Measurements from ENCODE around the gene AARS1. TPM values are rescaled to one million over a fixed set of nuclear protein-coding genes. Genes with fewer than 3 reads are reported as not detected.

The AARS1 gene
- total and polyA plus RNA-seq, 2 of the 8 experiments (the other 6 are each of a cell fraction or from before 2014, with no cell fraction given), result 130 to 235 TPM

DNA sequence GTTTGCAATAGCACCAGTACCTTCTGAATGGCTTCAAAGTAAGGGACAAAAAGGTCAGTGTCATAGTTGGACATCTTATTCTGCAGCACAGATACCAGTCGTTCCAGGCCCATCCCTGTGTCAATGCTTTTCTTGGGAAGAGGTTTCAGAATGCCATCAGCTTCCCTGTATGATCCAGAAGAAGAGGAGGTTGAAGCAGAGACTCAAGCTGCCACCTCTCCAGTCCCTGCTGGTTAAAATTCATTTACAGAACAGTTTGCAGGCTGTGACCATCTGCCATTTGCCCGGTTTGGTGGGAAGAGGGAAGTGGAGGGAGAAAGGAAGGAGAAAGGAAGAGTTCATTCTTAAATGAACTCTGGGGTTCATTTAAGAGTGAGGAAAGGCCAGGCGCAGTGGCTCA is 19.1 kb downstream of the AARS1 start:
- peaks cover 1 to 5% of the 10 kb centered on the region in 2 experiments for H4K20me1 ChIP-seq (replicated peaks in 1 of 2; ENCODE audit: control insufficient read depth in 1 of 2, insufficient read depth in 2 of 2, low read length in 2 of 2)
- FAIRE-seq (no peak), DNase-seq (ENCODE audit: low read depth in 1 of 2, low spot score in 2 of 2) (no peak)
- H3K4ac ChIP-seq (replicated peaks; ENCODE audit: insufficient read length, low read depth, low read length), result no peak overlapping the region
- H4K5ac ChIP-seq (ENCODE audit: insufficient read length, low read depth, low read length), result no peak overlapping the region
- no peak overlapping the region for H3K9ac ChIP-seq (replicated peaks in 1 of 4; ENCODE audit: extremely low read depth in 1 of 4, low read depth in 3 of 4, low read length in 3 of 4)
- no peak overlapping the region for H3K23ac ChIP-seq (ENCODE audit: insufficient read length)
- no peak overlapping the region for H2AK5ac ChIP-seq (ENCODE audit: low read depth, low read length)
- no peaks in the 10 kb centered on the region for H3K4me1 ChIP-seq (replicated peaks in 1 of 4; ENCODE audit: control insufficient read depth in 3 of 4, insufficient read depth in 4 of 4, low read length in 3 of 4)
- no peak overlapping the region for H2BK5ac ChIP-seq (ENCODE audit: low read depth, low read length)
- H3K4me3 ChIP-seq (ENCODE audit: extremely low read depth in 1 of 4, insufficient read depth in 2 of 4, low read depth in 3 of 4, low read length in 4 of 4), result no peak overlapping the region
- no peak overlapping the region for H4K91ac ChIP-seq (replicated peaks; ENCODE audit: insufficient read length, low read length)
- no peaks in the 10 kb centered on the region for H3K9me3 ChIP-seq (ENCODE audit: insufficient read depth in 2 of 2, low read depth in 1 of 2, low read length in 1 of 2)
- no peak overlapping the region for H3K4me2 ChIP-seq (ENCODE audit: insufficient read depth in 1 of 2, low read depth in 2 of 2, low read length in 2 of 2)
- POLR2A ChIA-PET (ENCODE audit: partially characterized antibody), result interaction anchor here (8.6 to 24.1 kb wide), 2 partner anchors 11 to 14 kb away, joined by 130 to 414 read pairs; partner anchors contain the start of gene AARS1
- no peak overlapping the region for H3K27ac ChIP-seq (ENCODE audit: low read depth, low read length)
- H3K79me2 ChIP-seq (ENCODE audit: control insufficient read depth in 1 of 2, insufficient read depth in 2 of 2, low read length in 2 of 2), result 0 out of 4 replicates have a peak, but pooled peaks cover 0 to 7% of the 10 kb centered on the region in 2 experiments
- no peak overlapping the region for H2AFZ ChIP-seq (ENCODE audit: low read length)
- no peak overlapping the region for H4K8ac ChIP-seq (ENCODE audit: extremely low read depth, insufficient read depth, low read length)
- no peak overlapping the region for H3K18ac ChIP-seq (ENCODE audit: extremely low read depth, low read length)
- no peak overlapping the region for H2BK12ac ChIP-seq (ENCODE audit: low read depth, low read length)
- peaks cover 44 to 96% (median 74%) of the 10 kb centered on the region in 4 experiments for H3K36me3 ChIP-seq (ENCODE audit: control insufficient read depth in 2 of 4, insufficient read depth in 4 of 4, low read length in 3 of 4)
- no peak overlapping the region for H3K14ac ChIP-seq (ENCODE audit: insufficient read length)
- H3K27me3 ChIP-seq (replicated peaks in 1 of 4; ENCODE audit: control insufficient read depth in 3 of 4, extremely low read depth in 1 of 4, insufficient read depth in 3 of 4, low read length in 3 of 4), result no peaks in the 10 kb centered on the region
- H2BK20ac ChIP-seq (ENCODE audit: low read length), result no peak overlapping the region
- no peak overlapping the region for H3K56ac ChIP-seq (replicated peaks; ENCODE audit: insufficient read length, low read depth, low read length)
- H2BK15ac ChIP-seq (ENCODE audit: low read length), result no peak overlapping the region
- H3K79me1 ChIP-seq (ENCODE audit: low read depth, low read length), result no peaks in the 10 kb centered on the region; the same call in none of the 2 replicates
- CTCF ChIA-PET (ENCODE audit: partially characterized antibody), result interaction anchor here (1.6 to 6.9 kb wide), 3 partner anchors 12 to 111 kb away, joined by 3 to 61 read pairs (median 5); partner anchors contain the start of gene EXOSC6
- no peaks in the 10 kb centered on the region for H3K23me2 ChIP-seq (ENCODE audit: low read depth, low read length)
- no peak overlapping the region for H2BK120ac ChIP-seq (replicated peaks; ENCODE audit: low read depth, low read length)
- WGBS, 2 experiments (ENCODE audit: extremely low coverage in 1 of 2, insufficient coverage in 1 of 2, insufficient read length in 1 of 2, insufficient replicate concordance in 2 of 2, low coverage in 1 of 2, low lambda C conversion rate in 2 of 2, missing lambda C conversion rate in 1 of 2), result 95% methylated on average over 3 of the region's 3 CpGs; no CpG with 5 or more reads in 1 of the 2 experiments
- no peak for TF ChIP-seq TAF1 (IDR thresholded peaks at IDR 0.05; ENCODE audit: low read depth, low read length)
- no peak for TF ChIP-seq SP2 (IDR thresholded peaks at IDR 0.05; ENCODE audit: low read length)
- TF ChIP-seq CBX8 (IDR thresholded peaks at IDR 0.05; ENCODE audit: borderline replicate concordance, low read depth, low read length), result no peak
- TF ChIP-seq SIX5 (IDR thresholded peaks at IDR 0.05; ENCODE audit: low read depth, low read length), result no peak
- TF ChIP-seq, protein P1, sequence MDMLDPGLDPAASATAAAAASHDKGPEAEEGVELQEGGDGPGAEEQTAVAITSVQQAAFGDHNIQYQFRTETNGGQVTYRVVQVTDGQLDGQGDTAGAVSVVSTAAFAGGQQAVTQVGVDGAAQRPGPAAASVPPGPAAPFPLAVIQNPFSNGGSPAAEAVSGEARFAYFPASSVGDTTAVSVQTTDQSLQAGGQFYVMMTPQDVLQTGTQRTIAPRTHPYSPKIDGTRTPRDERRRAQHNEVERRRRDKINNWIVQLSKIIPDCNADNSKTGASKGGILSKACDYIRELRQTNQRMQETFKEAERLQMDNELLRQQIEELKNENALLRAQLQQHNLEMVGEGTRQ (IDR thresholded peaks at IDR 0.05; ENCODE audit: low read length), result no peak
- TF ChIP-seq JUND (IDR thresholded peaks at IDR 0.05; ENCODE audit: low read length), result no peak

Measured in H1 (cell line).